ENCODE data around the gene UBN1. TPM values are rescaled to one million over a fixed set of nuclear protein-coding genes. Genes with fewer than 3 reads are reported as not detected.
"Not testable (repeated sequence)": the region's sequence is repeated elsewhere in the genome, so short reads cannot be mapped to it uniquely, and the experiment has no call there.

The UBN1 gene
- total RNA-seq, 2 donors from 2014 or later = 23.1 to 38.3 TPM

DNA sequence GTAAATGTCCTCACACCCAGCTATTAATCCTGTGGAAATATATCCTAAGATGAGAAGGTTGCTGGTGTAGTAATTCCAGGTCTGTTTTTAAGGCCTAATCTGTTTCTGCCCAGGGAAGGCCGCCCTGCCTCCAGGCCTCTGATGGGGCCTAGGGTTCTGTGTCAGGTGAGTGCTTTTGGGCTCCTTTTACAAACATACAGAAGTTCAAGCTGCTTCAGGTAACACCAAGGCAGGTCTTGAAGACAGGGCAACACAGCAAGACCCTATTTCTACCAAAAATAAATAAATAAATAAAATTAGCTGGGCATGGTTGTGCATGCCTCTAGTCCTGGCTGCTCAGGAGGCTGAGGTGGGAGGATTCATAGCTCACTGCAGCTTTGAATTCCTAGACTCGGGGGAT, 80.4 kb downstream of the UBN1 start:
- Mint-ChIP-seq H3K27me3 (peaks cover 2% of the 10 kb centered on the region), H3K4me1 (no peaks in the 10 kb centered on the region), H3K36me3 (ENCODE audit: low read depth) (no peaks in the 10 kb centered on the region), H3K9me3 (peaks cover 11% of the 10 kb centered on the region), H3K4me3 (no peak overlapping the region), H3K27ac (no peak overlapping the region)
- ATAC-seq (replicated peaks) = no peak

DNA sequence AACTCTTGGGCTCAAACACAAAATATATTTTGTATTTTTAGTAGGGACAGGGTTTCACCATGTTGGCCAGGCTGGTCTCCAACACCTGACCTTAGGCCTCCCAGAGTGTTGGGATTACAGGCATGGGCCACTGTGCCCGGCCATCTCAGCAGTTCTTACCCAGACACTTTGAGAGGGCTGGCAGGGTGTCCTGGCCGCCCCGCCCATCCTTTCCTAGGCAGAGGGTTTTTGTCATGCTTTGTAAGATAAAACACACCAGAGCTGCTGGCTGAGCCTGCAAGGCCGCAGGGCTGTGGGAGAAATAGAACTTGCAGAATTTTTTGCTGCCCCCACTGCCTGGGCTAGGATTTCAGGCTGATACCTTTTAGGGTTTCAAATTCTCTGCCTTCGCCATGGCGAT, 80.9 kb downstream of the UBN1 start:
- Mint-ChIP-seq H3K27ac (no peak overlapping the region), H3K27me3 (no peaks in the 10 kb centered on the region), H3K4me1 (no peaks in the 10 kb centered on the region), H3K9me3 (peaks cover 11% of the 10 kb centered on the region), H3K4me3 (no peak overlapping the region), H3K36me3 (ENCODE audit: low read depth) (no peaks in the 10 kb centered on the region)
- ATAC-seq (replicated peaks) = no peak

DNA sequence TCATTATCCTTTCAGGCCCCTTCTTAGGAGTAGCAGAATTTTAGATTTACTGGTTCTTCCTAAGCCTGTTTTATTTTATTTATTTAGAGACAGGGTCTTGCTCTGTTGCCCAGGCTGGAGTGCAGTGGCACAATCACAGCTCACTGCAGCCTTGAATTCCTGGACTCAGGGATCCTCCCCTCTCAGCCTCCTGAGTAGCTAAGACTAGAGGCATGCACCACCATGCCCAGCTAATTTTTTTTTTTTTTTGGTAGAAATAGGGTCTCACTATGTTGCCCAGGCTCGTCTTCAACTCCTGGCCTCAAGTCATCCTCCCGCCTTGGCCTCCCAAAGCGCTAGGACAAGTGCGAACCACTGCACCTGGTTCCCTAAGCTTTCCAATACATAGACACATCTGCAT, 82.3 kb downstream of the UBN1 start:
- not testable (repeated sequence) for ATAC-seq (replicated peaks); H3K4me1 Mint-ChIP-seq; H3K27ac Mint-ChIP-seq; H3K27me3 Mint-ChIP-seq; H3K4me3 Mint-ChIP-seq; H3K36me3 Mint-ChIP-seq (ENCODE audit: low read depth)
- H3K9me3 Mint-ChIP-seq = peaks cover 11% of the 10 kb centered on the region

DNA sequence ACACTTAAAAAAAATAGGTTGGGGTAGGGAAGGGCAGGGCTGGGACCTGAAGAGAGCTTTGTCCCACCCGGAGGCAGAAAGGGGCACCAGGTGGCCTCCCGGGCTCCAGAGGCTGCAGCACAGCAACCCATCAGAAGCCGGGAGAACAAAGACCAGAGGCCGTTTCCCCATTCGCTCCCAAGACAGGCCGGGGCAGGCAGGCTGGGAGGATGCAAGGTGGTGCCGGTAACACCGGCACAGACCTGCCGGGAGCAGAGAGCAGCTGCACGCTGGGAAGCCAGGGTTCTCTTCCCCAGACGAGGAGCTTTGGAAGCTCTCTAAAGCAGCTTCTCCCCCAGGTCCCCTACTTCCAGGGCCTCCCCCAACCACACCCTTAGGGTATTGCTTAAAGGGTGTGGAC, 84.1 kb downstream of the UBN1 start:
- Mint-ChIP-seq H3K4me3 (no peak overlapping the region), H3K36me3 (ENCODE audit: low read depth) (no peaks in the 10 kb centered on the region), H3K4me1 (no peaks in the 10 kb centered on the region), H3K27me3 (peaks cover 6% of the 10 kb centered on the region), H3K9me3 (peaks cover 7% of the 10 kb centered on the region), H3K27ac (no peak overlapping the region)
- no peak for ATAC-seq (replicated peaks)

Other genes starting within 250 kb of the UBN1 start
- gene UBALD1, start 232.6 kb upstream of the UBN1 start, total RNA-seq = 10 to 100 TPM; 16.6 to 24.5 TPM
- 10 to 100 TPM; 63.5 to 66.3 TPM for gene MGRN1, start 222.7 kb upstream of the UBN1 start, total RNA-seq
- 10 to 100 TPM; 16.8 to 28.7 TPM for gene NUDT16L1, start 153.9 kb upstream of the UBN1 start, total RNA-seq
- gene ANKS3, start 113.2 kb upstream of the UBN1 start, total RNA-seq = 10 to 100 TPM; 14.0 to 15.7 TPM
- gene DNAAF8, start 112.9 kb upstream of the UBN1 start, total RNA-seq = not detected
- 10 to 100 TPM in 1 of 2 donors, 1 to 10 TPM in 1; 9.7 to 12.5 TPM for gene ZNF500, start 80.3 kb upstream of the UBN1 start, total RNA-seq
- gene SEPTIN12, start 59.1 kb upstream of the UBN1 start, total RNA-seq = not detected
- not detected for gene SMIM22, start 52.1 kb upstream of the UBN1 start, total RNA-seq
- gene ROGDI, start 44.8 kb upstream of the UBN1 start, total RNA-seq = 1 to 10 TPM; 8.0 to 8.8 TPM
- 10 to 100 TPM; 57.8 to 97.2 TPM for gene GLYR1, start 193 bp upstream of the UBN1 start, total RNA-seq
- not detected for gene PPL, start 89.7 kb downstream of the UBN1 start, total RNA-seq
- 1 to 10 TPM in 1 of 2 donors, under 1 TPM in 1; 0.61 to 1.0 TPM for gene SEC14L5, start 110.8 kb downstream of the UBN1 start, total RNA-seq
- gene NAGPA, start 186.5 kb downstream of the UBN1 start, total RNA-seq = 10 to 100 TPM in 1 of 2 donors, 1 to 10 TPM in 1; 8.5 to 18.6 TPM
- gene C16orf89, start 218.5 kb downstream of the UBN1 start, total RNA-seq = not detected
- gene ALG1, start 224.4 kb downstream of the UBN1 start, total RNA-seq = 10 to 100 TPM; 15.1 to 38.1 TPM